ENCODE measurements around the gene L3MBTL4.
"Not testable (repeated sequence)": the region's sequence is repeated elsewhere in the genome, so short reads cannot be mapped to it uniquely, and the experiment has no call there.

L3MBTL4 gene

GRCh38 chr18:6106091-6106685 is 308.5 kb downstream of the L3MBTL4 start:
- DNase-seq (ENCODE audit: low read depth): no peak

- DNase-seq (ENCODE audit: low read depth): no peak
Observed at GRCh38 chr18:6103741-6104140, 311.0 kb downstream of the L3MBTL4 start.

GRCh38 chr18:6096730-6097129 is 318.0 kb downstream of the L3MBTL4 start:
- DNase-seq (ENCODE audit: low read depth): no peak

- DNase-seq (ENCODE audit: low read depth): no peak
Observed at GRCh38 chr18:6088432-6088831, 326.3 kb downstream of the L3MBTL4 start.

GRCh38 chr18:6086731-6087130 is 328.0 kb downstream of the L3MBTL4 start:
- DNase-seq (ENCODE audit: low read depth): no peak

GRCh38 chr18:6079406-6079805 is 335.3 kb downstream of the L3MBTL4 start:
- DNase-seq (ENCODE audit: low read depth): no peak

- no peak for DNase-seq (ENCODE audit: low read depth)
Observed at GRCh38 chr18:6078877-6079276, 335.8 kb downstream of the L3MBTL4 start.

- not testable (repeated sequence) for DNase-seq (ENCODE audit: low read depth)
Observed at GRCh38 chr18:6072423-6072822, 342.3 kb downstream of the L3MBTL4 start.

GRCh38 chr18:6069539-6069938 is 345.2 kb downstream of the L3MBTL4 start:
- DNase-seq (ENCODE audit: low read depth): no peak

- DNase-seq (ENCODE audit: low read depth): no peak
Observed at GRCh38 chr18:6069103-6069502, 345.6 kb downstream of the L3MBTL4 start.

- no peak for DNase-seq (ENCODE audit: low read depth)
Observed at GRCh38 chr18:6060149-6060548, 354.6 kb downstream of the L3MBTL4 start.

- DNase-seq (ENCODE audit: low read depth): no peak
Observed at GRCh38 chr18:6059551-6059950, 355.2 kb downstream of the L3MBTL4 start.

GRCh38 chr18:6058941-6059340 is 355.8 kb downstream of the L3MBTL4 start:
- no peak for DNase-seq (ENCODE audit: low read depth)

GRCh38 chr18:6057604-6058003 is 357.1 kb downstream of the L3MBTL4 start:
- no peak for DNase-seq (ENCODE audit: low read depth)

GRCh38 chr18:6056171-6056910 is 358.4 kb downstream of the L3MBTL4 start:
- no peak for DNase-seq (ENCODE audit: low read depth)

- no peak for DNase-seq (ENCODE audit: low read depth)
Observed at GRCh38 chr18:6055711-6056110, 359.0 kb downstream of the L3MBTL4 start.

- no peak for DNase-seq (ENCODE audit: low read depth)
Observed at GRCh38 chr18:6054256-6054842, 360.4 kb downstream of the L3MBTL4 start.

GRCh38 chr18:6052449-6052913 is 362.2 kb downstream of the L3MBTL4 start:
- no peak for DNase-seq (ENCODE audit: low read depth)

GRCh38 chr18:6047596-6047995 is 367.1 kb downstream of the L3MBTL4 start:
- DNase-seq (ENCODE audit: low read depth): not testable (repeated sequence)

GRCh38 chr18:6044773-6045172 is 369.9 kb downstream of the L3MBTL4 start:
- no peak for DNase-seq (ENCODE audit: low read depth)

- DNase-seq (ENCODE audit: low read depth): no peak
Observed at GRCh38 chr18:6044319-6044718, 370.4 kb downstream of the L3MBTL4 start.

- DNase-seq (ENCODE audit: low read depth): no peak
Observed at GRCh38 chr18:6039055-6039454, 375.7 kb downstream of the L3MBTL4 start.

GRCh38 chr18:6031442-6031841 is 383.3 kb downstream of the L3MBTL4 start:
- DNase-seq (ENCODE audit: low read depth): no peak

Data from activated T-helper 1 cell treated with Interleukin-2 at 50 U/mL for 16 hours (primary cell).